Activated naive CD8-positive, alpha-beta T cell (primary cell): ENCODE measurements around the gene PPP1R12B.

Source experiments
- H3K27ac Mint-ChIP-seq: one replicate; pipeline ENCODE4 v1.8.0; 2021; ENCODE audit warnings: mixed read lengths
- H3K27me3 Mint-ChIP-seq: one replicate; pipeline ENCODE4 v1.8.0; 2021; ENCODE audit warnings: mixed read lengths
- H3K36me3 Mint-ChIP-seq: one replicate; pipeline ENCODE4 v1.8.0; 2021; ENCODE audit warnings: mixed read lengths
- H3K4me1 Mint-ChIP-seq: one replicate; pipeline ENCODE4 v1.8.0; 2021; ENCODE audit warnings: low read depth, mixed read lengths
- H3K4me3 Mint-ChIP-seq: one replicate; pipeline ENCODE4 v1.8.0; 2021; ENCODE audit warnings: mild to moderate bottlenecking, mixed read lengths
- H3K9me3 Mint-ChIP-seq: one replicate; pipeline ENCODE4 v1.8.0; 2021; ENCODE audit warnings: low read depth, mixed read lengths

PPP1R12B gene

DNA sequence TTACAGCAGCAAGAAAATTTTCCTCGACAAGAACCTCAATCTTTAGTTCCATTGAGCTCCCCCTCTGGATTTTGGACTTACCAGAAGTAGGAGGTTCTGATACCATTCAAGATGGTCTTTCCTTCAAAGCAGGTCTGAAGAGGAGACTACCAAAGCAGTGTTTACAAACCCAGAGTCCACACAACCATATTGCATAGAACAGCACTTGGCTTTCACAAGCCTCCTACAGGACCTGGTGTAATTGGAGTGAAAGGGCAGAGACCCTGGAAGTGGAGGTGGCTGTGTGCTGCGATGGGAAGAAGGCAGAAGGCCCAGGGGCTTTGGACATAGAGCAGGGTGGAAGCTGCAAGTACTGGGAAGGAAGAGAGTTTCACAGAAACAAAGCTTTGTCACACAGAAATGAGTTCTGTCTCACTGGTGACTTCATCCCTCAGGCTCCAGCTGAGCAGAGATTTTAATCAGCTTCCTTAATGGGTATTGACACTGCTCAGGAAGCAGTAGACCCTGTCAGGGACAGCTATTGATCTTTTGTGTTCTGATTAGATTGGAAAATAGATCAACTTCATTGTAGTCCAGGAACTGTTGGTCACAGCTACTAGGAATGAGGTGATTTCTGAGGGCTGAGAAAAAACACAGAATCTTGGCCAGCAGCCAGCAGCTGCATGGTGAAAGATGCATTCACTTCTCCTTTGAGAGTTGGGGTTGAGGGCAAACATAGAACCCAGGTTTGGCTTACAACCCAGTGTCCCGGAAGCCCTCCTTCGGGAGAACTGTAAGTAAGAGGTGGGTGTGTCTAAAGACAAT is 237.7 kb downstream of the PPP1R12B start:
- no peaks in the 10 kb centered on the region for H3K9me3 Mint-ChIP-seq
- H3K27me3 Mint-ChIP-seq = no peaks in the 10 kb centered on the region
- no peaks in the 10 kb centered on the region for H3K4me1 Mint-ChIP-seq
- no peak overlapping the region for H3K27ac Mint-ChIP-seq
- peaks cover 19% of the 10 kb centered on the region for H3K36me3 Mint-ChIP-seq
- H3K4me3 Mint-ChIP-seq = no peak overlapping the region

DNA sequence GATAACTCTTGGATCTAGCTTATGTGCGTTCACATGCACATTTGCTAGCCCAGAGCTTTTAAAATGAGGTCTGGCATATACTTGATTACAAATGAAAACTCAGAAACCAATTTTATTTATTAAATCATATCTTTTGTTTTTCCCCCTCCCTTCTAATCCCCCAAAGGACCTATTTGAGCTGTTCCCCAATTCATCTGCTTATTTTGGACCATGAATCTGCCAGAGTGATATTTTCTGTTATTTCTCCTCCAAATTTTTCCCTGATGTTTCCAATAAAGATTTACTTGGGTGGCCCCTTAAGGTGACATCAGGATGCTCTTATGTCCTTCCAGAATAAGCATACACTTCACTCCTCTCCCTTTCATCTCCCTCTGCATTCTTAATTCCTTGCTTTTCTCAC is 238.4 kb downstream of the PPP1R12B start:
- H3K4me3 Mint-ChIP-seq = no peak overlapping the region
- no peaks in the 10 kb centered on the region for H3K9me3 Mint-ChIP-seq
- no peaks in the 10 kb centered on the region for H3K4me1 Mint-ChIP-seq
- no peak overlapping the region for H3K27ac Mint-ChIP-seq
- H3K27me3 Mint-ChIP-seq = no peaks in the 10 kb centered on the region
- H3K36me3 Mint-ChIP-seq = peaks cover 14% of the 10 kb centered on the region

DNA sequence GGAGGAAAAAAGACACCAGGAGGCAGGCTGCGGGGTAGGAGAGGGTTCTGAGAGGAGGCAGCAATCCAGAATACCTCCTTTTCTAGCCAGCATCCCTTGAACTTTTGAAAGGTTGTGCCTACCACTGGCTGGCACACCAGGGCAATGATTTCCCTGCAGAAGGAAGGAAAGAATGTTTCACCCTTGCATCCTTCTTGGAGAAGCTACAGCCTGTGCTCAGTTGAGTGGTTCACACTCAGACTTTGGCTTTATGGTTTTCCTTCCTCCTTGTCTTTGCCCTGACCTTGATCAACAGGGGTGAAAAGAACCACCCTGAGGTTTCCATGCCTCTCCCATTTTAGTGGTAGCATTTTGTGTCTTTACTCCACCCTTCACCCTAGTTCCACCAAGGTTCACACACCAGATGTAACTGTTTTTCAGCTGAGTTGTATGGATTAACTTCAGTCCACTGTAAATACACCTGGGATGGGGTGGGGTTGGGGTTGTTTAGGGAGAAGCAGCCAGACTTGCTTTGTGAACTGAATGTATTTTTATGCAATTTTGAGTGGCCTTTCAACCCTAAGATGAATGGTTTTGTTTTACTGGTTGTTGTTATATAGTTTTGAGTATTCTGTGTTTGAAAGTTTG is 239.5 kb downstream of the PPP1R12B start:
- Mint-ChIP-seq H3K27me3 (no peaks in the 10 kb centered on the region), H3K27ac (no peak overlapping the region), H3K9me3 (no peaks in the 10 kb centered on the region), H3K4me1 (no peaks in the 10 kb centered on the region), H3K4me3 (no peak overlapping the region), H3K36me3 (peaks cover 11% of the 10 kb centered on the region)

DNA sequence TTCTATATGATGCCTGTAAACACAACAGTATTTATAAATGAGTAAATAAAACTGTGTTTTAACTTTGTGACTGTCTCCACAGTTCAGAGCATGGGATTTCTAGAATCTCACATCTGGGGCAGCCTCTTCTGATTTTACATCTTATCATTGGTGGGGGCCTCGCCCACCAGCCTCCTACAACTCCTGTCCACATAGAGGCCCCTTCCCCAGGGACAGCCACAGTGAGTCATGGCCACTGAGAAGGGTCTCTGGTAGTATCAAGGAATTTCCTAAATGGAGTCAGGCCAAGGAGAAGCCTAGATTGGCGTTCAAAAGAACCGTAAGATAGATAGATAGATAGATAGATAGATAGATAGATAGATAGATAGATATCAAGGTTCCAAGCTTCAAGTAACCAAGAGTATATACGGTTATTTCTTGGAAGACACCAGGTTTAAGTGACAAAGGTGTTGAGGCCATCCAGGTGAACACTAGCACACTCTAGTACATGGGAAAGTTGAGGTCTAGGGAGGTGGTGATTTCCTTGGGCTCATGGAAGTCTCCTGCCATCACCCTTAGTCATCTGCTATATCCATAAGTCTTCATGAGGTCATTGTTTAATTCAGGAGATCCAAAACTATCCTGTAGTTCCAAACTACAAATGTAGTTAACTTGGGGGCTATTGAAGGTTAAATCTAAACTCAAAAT is 240.1 kb downstream of the PPP1R12B start:
- H3K4me1 Mint-ChIP-seq = no peaks in the 10 kb centered on the region
- peaks cover 11% of the 10 kb centered on the region for H3K36me3 Mint-ChIP-seq
- no peaks in the 10 kb centered on the region for H3K9me3 Mint-ChIP-seq
- H3K27me3 Mint-ChIP-seq = no peaks in the 10 kb centered on the region
- H3K4me3 Mint-ChIP-seq = no peak overlapping the region
- H3K27ac Mint-ChIP-seq = no peak overlapping the region

DNA sequence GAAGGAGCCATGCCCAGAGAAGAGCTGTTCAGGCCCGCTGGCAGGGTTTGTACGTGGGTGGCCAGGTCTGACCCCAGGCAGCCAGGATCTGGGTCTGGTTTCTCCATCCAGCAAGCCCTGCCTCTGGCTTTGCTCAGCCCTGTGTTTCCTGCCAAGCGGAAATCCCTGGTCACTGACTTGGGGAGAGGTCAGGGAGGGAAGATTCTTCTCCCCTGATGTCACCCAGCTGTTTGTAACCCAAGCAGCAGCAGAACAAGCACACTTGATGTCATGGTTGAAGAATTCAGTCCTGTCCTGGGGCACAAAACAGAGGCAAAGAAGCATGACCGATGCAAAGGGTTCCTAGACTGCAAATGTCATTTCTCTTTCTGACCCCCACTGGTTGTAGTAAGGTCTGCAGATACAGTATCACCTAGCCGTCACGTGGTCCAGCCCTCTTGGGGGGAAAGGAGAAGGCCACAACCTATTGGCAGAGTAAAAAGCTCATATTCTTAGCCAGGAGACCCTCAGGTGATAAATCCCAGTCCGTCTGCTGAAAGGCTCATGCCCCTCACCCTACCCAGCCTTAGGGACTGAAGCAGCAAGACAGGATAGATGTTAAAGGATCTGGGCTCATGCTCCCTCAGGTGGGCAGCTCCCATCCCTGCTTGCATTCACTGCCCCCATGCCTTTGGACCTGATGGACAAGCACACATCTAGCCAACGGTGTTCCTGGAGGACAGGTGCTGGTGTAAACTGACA is 240.9 kb downstream of the PPP1R12B start:
- Mint-ChIP-seq H3K4me1 (no peaks in the 10 kb centered on the region), H3K4me3 (no peak overlapping the region), H3K27me3 (no peaks in the 10 kb centered on the region), H3K9me3 (no peaks in the 10 kb centered on the region), H3K27ac (no peak overlapping the region), H3K36me3 (peaks cover 9% of the 10 kb centered on the region)

DNA sequence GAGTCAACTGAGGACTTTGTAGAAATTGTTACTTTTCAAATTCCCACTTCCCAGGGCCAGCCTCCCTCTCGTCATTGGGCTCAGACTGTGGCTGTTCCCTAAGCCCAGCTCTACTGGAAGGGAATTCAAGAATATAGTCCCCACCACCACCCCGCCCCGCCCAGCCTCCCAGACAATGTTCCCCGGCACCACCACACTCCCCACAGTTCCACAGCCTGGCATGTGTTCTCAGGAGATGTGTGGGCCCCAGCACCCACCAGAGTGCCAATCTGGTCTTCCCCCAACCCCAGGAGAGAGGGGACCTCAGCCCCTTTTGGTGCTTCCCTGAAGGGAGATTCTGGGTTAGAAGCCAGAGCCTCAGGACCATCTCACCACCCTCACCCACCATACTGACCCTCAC is 241.6 kb downstream of the PPP1R12B start:
- no peak overlapping the region for H3K27ac Mint-ChIP-seq
- no peaks in the 10 kb centered on the region for H3K4me1 Mint-ChIP-seq
- H3K4me3 Mint-ChIP-seq = no peak overlapping the region
- no peaks in the 10 kb centered on the region for H3K9me3 Mint-ChIP-seq
- peaks cover 8% of the 10 kb centered on the region for H3K36me3 Mint-ChIP-seq
- H3K27me3 Mint-ChIP-seq = no peaks in the 10 kb centered on the region

DNA sequence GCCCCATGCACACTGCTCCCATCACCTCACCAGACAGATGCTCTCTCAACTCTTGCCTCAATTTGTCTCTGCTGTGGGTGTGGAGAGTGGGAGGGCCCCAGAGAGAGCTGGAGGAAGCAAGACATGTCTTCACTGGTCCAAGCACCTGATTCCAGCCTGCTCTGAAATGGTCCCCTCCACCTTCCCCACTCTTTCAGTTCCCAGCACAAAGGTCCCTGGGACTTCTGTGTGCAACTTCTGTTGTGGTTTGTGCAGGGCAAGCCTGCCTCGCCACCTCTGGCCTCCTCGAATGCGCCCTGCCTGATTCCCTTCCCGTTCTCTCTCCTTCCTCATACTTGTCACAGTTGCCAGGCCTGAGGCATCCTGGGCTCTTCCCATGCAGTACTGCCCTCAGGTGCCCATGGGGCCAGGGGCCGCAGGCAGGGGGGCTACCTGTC is 242.5 kb downstream of the PPP1R12B start:
- no peak overlapping the region for H3K27ac Mint-ChIP-seq
- H3K4me1 Mint-ChIP-seq = no peaks in the 10 kb centered on the region
- peaks cover 6% of the 10 kb centered on the region for H3K36me3 Mint-ChIP-seq
- H3K9me3 Mint-ChIP-seq = no peaks in the 10 kb centered on the region
- no peak overlapping the region for H3K4me3 Mint-ChIP-seq
- no peaks in the 10 kb centered on the region for H3K27me3 Mint-ChIP-seq

DNA sequence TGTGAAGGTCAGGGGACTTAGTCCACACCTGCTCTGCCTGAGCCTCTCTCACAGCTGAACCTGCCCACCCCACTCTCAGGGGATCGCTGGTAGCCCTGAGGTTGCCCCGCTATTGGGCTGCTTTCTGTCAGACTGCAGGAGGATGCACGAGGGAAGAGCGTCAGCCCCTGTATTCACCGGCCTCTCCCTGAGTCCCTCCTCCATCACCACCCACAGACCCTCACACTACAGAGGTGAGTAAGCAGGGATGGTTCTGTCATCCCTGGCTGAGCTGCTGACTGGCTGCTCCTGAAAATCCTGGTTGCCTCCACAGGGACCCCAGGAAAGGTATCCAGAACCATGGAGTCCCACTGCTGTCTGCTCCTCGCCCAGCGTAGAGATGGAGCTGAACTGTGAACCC is 243.0 kb downstream of the PPP1R12B start:
- H3K27me3 Mint-ChIP-seq = no peaks in the 10 kb centered on the region
- H3K4me1 Mint-ChIP-seq = no peaks in the 10 kb centered on the region

DNA sequence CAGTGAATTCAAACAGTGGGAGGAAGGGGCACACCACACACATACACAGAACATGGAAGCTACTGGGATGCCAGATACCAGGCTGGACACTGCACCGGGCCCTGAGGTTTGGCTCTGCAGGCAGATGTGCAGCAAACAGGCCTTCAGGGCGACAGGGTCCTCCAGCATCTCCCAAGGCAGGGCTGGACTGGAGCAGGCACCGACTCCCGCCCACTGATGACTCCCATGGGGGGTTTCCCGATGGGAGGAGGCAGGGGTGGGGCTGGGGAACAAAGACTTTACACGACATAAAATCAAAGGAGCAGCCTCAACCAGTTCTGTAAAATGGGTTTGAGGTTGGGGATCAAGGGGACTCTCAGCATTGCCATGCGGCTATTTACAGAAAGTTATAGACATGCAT is 243.6 kb downstream of the PPP1R12B start:
- Mint-ChIP-seq H3K27ac (no peak overlapping the region), H3K36me3 (peaks cover 4% of the 10 kb centered on the region), H3K4me1 (no peaks in the 10 kb centered on the region), H3K27me3 (no peaks in the 10 kb centered on the region), H3K9me3 (no peaks in the 10 kb centered on the region), H3K4me3 (no peak overlapping the region)

More for the DNA sequence above, 243.0 kb downstream of the PPP1R12B start:
- no peak overlapping the region for H3K27ac Mint-ChIP-seq
- no peaks in the 10 kb centered on the region for H3K9me3 Mint-ChIP-seq
- peaks cover 4% of the 10 kb centered on the region for H3K36me3 Mint-ChIP-seq
- H3K4me3 Mint-ChIP-seq = no peak overlapping the region

DNA sequence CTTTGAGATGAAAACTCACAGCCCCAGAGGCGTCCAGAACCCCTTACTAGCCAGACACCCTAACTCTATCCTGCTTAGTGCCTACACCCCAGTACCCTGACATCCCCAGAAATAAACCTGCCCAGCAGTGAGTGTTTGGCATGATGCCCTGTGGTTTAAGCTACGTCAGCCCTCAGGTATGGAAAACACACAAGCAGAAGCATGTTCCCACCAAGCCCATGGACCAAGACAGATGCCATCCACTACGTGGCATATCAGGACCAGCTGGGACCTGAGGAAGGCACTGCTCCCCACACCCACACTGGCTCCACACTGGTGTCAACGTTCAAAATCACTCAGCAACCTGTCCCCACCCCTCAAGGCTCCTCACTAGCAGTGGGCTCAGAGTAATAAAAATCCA is 245.3 kb downstream of the PPP1R12B start:
- Mint-ChIP-seq H3K27me3 (no peaks in the 10 kb centered on the region), H3K27ac (no peak overlapping the region), H3K4me3 (no peak overlapping the region), H3K36me3 (peaks cover 8% of the 10 kb centered on the region), H3K4me1 (no peaks in the 10 kb centered on the region), H3K9me3 (no peaks in the 10 kb centered on the region)

DNA sequence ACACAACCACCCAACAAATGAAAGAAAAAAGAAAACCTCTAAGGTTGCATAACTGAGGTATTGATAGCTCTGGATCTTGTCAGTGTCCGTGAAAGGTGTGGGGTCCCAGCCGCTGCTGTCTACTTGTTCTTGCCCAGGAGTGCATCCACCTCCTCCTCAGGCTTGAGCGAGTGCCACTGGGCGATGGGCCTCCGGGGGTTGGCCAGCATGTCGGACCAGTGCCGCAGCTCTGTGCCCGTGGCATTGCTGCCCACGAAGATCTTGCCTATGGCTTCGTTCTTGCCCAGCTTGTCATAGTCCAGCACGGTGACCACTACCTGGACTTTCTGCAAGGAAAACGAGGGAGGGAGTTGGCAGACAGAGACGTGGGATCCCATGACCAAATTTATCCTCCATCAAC is 248.1 kb downstream of the PPP1R12B start:
- H3K36me3 Mint-ChIP-seq = peaks cover 8% of the 10 kb centered on the region
- no peak overlapping the region for H3K27ac Mint-ChIP-seq
- no peak overlapping the region for H3K4me3 Mint-ChIP-seq
- H3K9me3 Mint-ChIP-seq = no peaks in the 10 kb centered on the region
- no peaks in the 10 kb centered on the region for H3K4me1 Mint-ChIP-seq
- no peaks in the 10 kb centered on the region for H3K27me3 Mint-ChIP-seq

DNA sequence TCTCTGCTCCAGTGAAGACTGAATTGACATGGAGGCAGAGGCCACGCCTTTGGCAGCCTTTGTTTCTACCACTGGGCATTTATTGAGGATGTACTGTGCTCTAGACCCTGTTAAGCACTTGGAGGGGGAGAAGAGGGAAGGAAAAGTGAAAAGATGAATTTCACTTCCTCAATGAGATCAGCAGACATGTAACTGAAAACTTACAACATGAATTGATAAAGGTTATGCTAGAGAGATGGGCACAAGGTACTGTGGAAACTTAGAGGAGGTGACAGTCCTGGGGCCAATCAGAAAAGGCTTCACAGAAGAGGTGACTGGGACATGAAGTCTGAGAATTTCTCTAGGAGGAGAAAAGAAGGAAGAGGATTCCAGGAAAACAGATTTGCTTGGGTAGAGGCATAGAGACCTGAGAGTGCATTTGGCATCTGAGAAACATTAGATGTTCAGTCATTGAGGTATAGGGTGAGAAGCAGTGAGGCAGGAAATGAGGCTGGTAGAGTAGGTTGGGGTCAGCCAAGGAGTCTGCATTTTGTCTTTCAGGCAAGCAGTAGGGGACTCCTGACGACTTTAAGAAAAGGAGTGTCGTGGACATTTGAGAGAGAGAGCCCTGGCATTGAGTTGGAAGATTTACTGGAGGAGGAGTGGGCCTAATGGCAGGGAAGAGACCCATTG is 248.7 kb downstream of the PPP1R12B start:
- H3K27ac Mint-ChIP-seq = no peak overlapping the region
- no peaks in the 10 kb centered on the region for H3K9me3 Mint-ChIP-seq
- no peak overlapping the region for H3K4me3 Mint-ChIP-seq
- H3K27me3 Mint-ChIP-seq = no peaks in the 10 kb centered on the region
- no peaks in the 10 kb centered on the region for H3K4me1 Mint-ChIP-seq
- peaks cover 8% of the 10 kb centered on the region for H3K36me3 Mint-ChIP-seq

DNA sequence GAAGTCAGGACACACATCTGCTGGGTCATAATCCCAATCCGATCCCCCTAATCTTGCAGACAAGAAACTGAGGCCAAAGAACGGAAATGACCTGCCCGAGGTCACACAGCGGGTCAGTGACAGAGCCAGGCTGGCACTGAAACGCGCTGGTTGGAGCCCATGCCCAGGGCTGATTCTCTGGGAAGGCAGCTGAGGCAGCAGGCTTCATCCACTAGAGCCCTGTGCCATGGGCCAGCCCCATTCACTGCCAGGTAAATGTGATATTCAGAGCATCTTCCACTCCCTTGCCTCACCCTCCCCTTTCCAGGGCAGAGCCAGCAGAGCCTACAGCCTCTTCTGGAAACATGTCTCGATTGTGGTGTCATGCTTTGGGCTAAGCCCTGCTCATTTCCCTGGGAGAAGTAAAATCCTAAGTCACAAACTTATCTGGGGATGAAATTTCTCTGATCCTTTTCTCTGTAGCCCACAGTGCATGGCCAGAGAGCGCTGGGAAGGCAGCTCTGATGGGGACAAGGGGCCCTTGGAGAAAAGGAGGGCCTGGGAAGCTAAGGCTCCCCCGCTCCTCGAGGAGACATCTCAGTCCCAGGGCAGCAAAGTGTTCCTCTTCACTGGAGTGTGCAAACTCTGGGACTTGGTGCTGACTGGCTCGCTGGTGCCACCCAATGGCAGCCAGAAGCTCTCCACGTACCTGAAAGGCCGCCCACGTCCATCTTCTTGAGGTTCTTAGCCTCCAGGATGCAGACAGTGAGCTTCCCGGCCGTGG is 251.4 kb downstream of the PPP1R12B start:
- H3K27ac Mint-ChIP-seq = no peak overlapping the region
- H3K4me3 Mint-ChIP-seq = no peak overlapping the region
- peaks cover 10% of the 10 kb centered on the region for H3K36me3 Mint-ChIP-seq
- H3K4me1 Mint-ChIP-seq = no peaks in the 10 kb centered on the region
- H3K27me3 Mint-ChIP-seq = no peaks in the 10 kb centered on the region
- no peaks in the 10 kb centered on the region for H3K9me3 Mint-ChIP-seq
